Endothelial cell of umbilical vein (primary cell): ENCODE measurements around the gene SAP130. TPM values are rescaled to one million over a fixed set of nuclear protein-coding genes. Genes with fewer than 3 reads are reported as not detected.

ENCODE experiments used
- BruUV-seq: library from RNA; stranded (reverse); fragments of 400-500 nt; replicated peaks from 2 replicates; lab custom pipeline; 2021; lab: Mats Ljungman, UMichigan
- CTCF ChIA-PET: fragments of 300-600, 350-600 bp; sonication (Branson Sonifier 250); formaldehyde crosslinking; loops from one replicate; lab custom pipeline; 2021; ENCODE audit warnings: antibody characterized with exemption, inconsistent platforms; lab: Charles Lee
- POLR2A ChIA-PET: fragments of 300-600, 350-600 bp; sonication (Branson Sonifier 250); formaldehyde crosslinking; loops from one replicate; lab custom pipeline; 2021; ENCODE audit warnings: antibody characterized with exemption, inconsistent platforms; lab: Charles Lee
- DNase-seq: peaks from one replicate; pipeline ENCODE4 v3.0.0-alpha.2; 2011; ENCODE audit warnings: low read depth, low spot score
- FAIRE-seq: peaks from 2 replicates; lab custom pipeline; 2011; peaks lifted over from hg19 to GRCh38; lab: Jason Lieb, UNC
- H2AFZ ChIP-seq: 2 replicates; pipeline ENCODE4 v1.6.0; 2012; ENCODE audit warnings: low read depth, low read length, control low read depth, inconsistent platforms
- H3K27ac ChIP-seq: 2 replicates; pipeline ENCODE4 v1.5.1; 2011; ENCODE audit warnings: low read depth, mild to moderate bottlenecking, control low read depth, low read length, moderate library complexity; ENCODE audit not compliant: insufficient read depth
- H3K27me3 ChIP-seq, 2 experiments: 2 replicates each; pipeline versions ENCODE4 v1.6.0 to v1.6.1; 2011; ENCODE audit warnings: low read length in 2 of 2, mixed read lengths in 1 of 2; ENCODE audit not compliant: control insufficient read depth in 2 of 2, insufficient read depth in 2 of 2
- H3K36me3 ChIP-seq, 2 experiments: 2 replicates in 1 of 2; 3 replicates in 1 of 2; pipeline ENCODE4 v1.5.1; 2011; ENCODE audit warnings: low read length in 2 of 2, mild to moderate bottlenecking in 1 of 2, moderate library complexity in 1 of 2; ENCODE audit not compliant: control insufficient read depth in 2 of 2, insufficient read depth in 2 of 2; ENCODE audit errors: extremely low read depth in 1 of 2
- H3K4me1 ChIP-seq: 3 replicates; pipeline ENCODE4 v1.5.1; 2011; ENCODE audit warnings: mild to moderate bottlenecking, low read length; ENCODE audit not compliant: control insufficient read depth, insufficient read depth; ENCODE audit errors: extremely low read depth
- H3K4me2 ChIP-seq: 2 replicates; pipeline ENCODE4 v1.6.1; 2011; ENCODE audit warnings: low read length, control low read depth, mixed read lengths; ENCODE audit not compliant: insufficient read depth
- H3K4me3 ChIP-seq, 3 experiments: fragments of 200-600 bp in 1 of 3; sonication (generic), shearing (Covaris generic) in 1 of 3; replicated peaks in 1 of 3; 2 replicates each; pipeline ENCODE4 v1.5.1; 2011 to 2016; ENCODE audit warnings: control low read depth in 3 of 3, low read length in 3 of 3, mild to moderate bottlenecking in 2 of 3, inconsistent platforms in 1 of 3, low read depth in 1 of 3, moderate library complexity in 1 of 3; ENCODE audit not compliant: insufficient read depth in 1 of 3
- H3K79me2 ChIP-seq: 2 replicates; pipeline ENCODE4 v1.6.0; 2012; ENCODE audit warnings: low read length, inconsistent platforms; ENCODE audit not compliant: control insufficient read depth, insufficient read depth
- H3K9ac ChIP-seq: replicated peaks from 2 replicates; pipeline ENCODE3; 2011; ENCODE audit warnings: low read length, control low read depth; ENCODE audit not compliant: insufficient read depth; ENCODE audit errors: extremely low read depth
- H3K9me1 ChIP-seq: replicated peaks from 3 replicates; pipeline ENCODE4 v1.6.0; 2011; ENCODE audit warnings: mild to moderate bottlenecking, low read length; ENCODE audit not compliant: control insufficient read depth, insufficient read depth; ENCODE audit errors: extremely low read depth
- H3K9me3 ChIP-seq: replicated peaks from 2 replicates; pipeline ENCODE4 v1.5.1; 2012; ENCODE audit warnings: low read length, inconsistent platforms; ENCODE audit not compliant: control insufficient read depth, insufficient read depth
- H4K20me1 ChIP-seq: replicated peaks from 2 replicates; pipeline ENCODE3; 2011; ENCODE audit warnings: mild to moderate bottlenecking, low read length; ENCODE audit not compliant: control insufficient read depth, insufficient read depth; ENCODE audit errors: extremely low read depth
- EZH2 ChIP-seq: IDR thresholded peaks from 2 replicates; pipeline ENCODE4 v1.6.1; 2012; ENCODE audit warnings: borderline replicate concordance, low read depth, mild to moderate bottlenecking, moderate library complexity, low read length, inconsistent platforms; ENCODE audit not compliant: severe bottlenecking
- FOS ChIP-seq: IDR thresholded peaks from 2 replicates; pipeline ENCODE4 v1.6.1; 2011; ENCODE audit warnings: mild to moderate bottlenecking, low read length, moderate library complexity, borderline replicate concordance; ENCODE audit not compliant: insufficient read depth
- GATA2 ChIP-seq: IDR thresholded peaks from 2 replicates; pipeline ENCODE4 v1.7.0; 2011; ENCODE audit warnings: low read depth, mild to moderate bottlenecking, moderate library complexity, mixed read lengths, low read length; ENCODE audit not compliant: insufficient read length, insufficient read depth
- JUN ChIP-seq: IDR thresholded peaks from 2 replicates; pipeline ENCODE4 v1.6.1; 2011; ENCODE audit warnings: borderline replicate concordance, low read depth; ENCODE audit not compliant: insufficient read length, insufficient read depth
- MYC ChIP-seq: IDR thresholded peaks from one replicate; pipeline ENCODE4 v1.6.1; 2011; ENCODE audit warnings: mild to moderate bottlenecking, low read depth, low read length
- POLR2A ChIP-seq: IDR thresholded peaks from 2 replicates; pipeline ENCODE4 v1.6.1; 2012; ENCODE audit warnings: low read depth, mild to moderate bottlenecking, control low read depth, low read length
- POLR2AphosphoS5 ChIP-seq: IDR thresholded peaks from 2 replicates; pipeline ENCODE4 v1.6.1; 2012; ENCODE audit warnings: low read depth, mild to moderate bottlenecking, control low read depth, low read length, moderate library complexity; ENCODE audit not compliant: insufficient read depth
- dilution Hi-C: fragments of 300-500 bp; cut with MboI; formaldehyde crosslinking; loops from one replicate; pipeline ENCODE4 v1.15.0; 2019; ENCODE audit warnings: low sequenced_read_pairs; ENCODE audit not compliant: extremely low pct_ligation_motif_present
- intact Hi-C: fragments of 100-400 bp; cut with micrococcal nuclease; formaldehyde crosslinking; loops from one replicate; pipeline ENCODE4 v1.10.0; 2022
- polyA plus RNA-seq, 4 experiments: library from polyadenylated mRNA; depleted of rRNA in 3 of 4; stranded (reverse) in 3 of 4; unstranded in 1 of 4; fragments of >200 nt; gene quantifications; 2 replicates each; pipeline versions ENCODE4 v1.2.1 to v1.2.3, GENCODE V29; 2011 to 2012; ENCODE audit warnings: missing spikeins in 1 of 4
- total RNA-seq: library from RNA; stranded (reverse); gene quantifications from 2 replicates; pipeline ENCODE4 v1.2.3, GENCODE V29; 2021
- TF ChIP-seq, protein P1 (sequence below), 2 donors: IDR thresholded peaks; 1 replicate in 1 of 2; 2 replicates in 1 of 2; pipeline ENCODE4 v1.5.1; 2011; ENCODE audit warnings: low read length in 2 of 2, mild to moderate bottlenecking in 2 of 2, moderate library complexity in 2 of 2, control low read depth in 1 of 2, inconsistent platforms in 1 of 2, low read depth in 1 of 2; ENCODE audit not compliant: insufficient read depth in 1 of 2; ENCODE audit errors: extremely low read depth in 1 of 2
- TF ChIP-seq, protein P2 (sequence below): IDR thresholded peaks from 2 replicates; pipeline ENCODE4 v1.6.1; 2011; ENCODE audit not compliant: insufficient read depth, insufficient read length

The SAP130 gene
- total and polyA plus RNA-seq, 2 donors (not counting 3 experiments of a cell fraction or from before 2014, with no cell fraction given) = 26.8 to 34.3 TPM

DNA sequence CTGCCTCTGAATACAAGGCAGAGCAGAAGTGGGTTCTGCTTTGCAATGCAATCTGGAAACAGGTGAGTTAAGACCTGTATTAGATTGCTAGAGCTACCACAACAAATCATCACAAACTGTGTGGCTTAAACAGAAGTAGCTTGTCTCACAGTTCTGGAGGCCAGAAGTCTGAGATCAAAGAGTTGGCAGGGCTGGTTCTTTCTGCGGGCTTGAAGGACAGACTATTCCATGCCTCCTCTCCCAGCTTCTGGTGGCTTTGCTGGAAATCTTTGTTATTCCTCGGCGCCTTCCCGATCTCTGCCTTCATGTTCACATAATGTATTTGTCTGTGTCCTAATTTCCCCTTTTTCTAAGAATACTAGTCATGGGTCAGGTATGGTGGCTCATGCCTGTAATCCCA lies 58.4 kb downstream of the SAP130 start:
- ChIA-PET POLR2A (no interaction called here), CTCF (no interaction called here)
- H3K9me3 ChIP-seq = no peaks in the 10 kb centered on the region
- H3K4me2 ChIP-seq = no peak overlapping the region
- no TSS peak for BruUV-seq
- H3K36me3 ChIP-seq = peaks cover 3 to 7% of the 10 kb centered on the region in 2 experiments
- H3K9ac ChIP-seq = no peak overlapping the region
- no peak overlapping the region for H3K4me3 ChIP-seq
- DNase-seq = no peak
- H3K4me1 ChIP-seq = no peaks in the 10 kb centered on the region
- no peak for TF ChIP-seq JUN
- TF ChIP-seq GATA2 = no peak
- TF ChIP-seq, protein P1, sequence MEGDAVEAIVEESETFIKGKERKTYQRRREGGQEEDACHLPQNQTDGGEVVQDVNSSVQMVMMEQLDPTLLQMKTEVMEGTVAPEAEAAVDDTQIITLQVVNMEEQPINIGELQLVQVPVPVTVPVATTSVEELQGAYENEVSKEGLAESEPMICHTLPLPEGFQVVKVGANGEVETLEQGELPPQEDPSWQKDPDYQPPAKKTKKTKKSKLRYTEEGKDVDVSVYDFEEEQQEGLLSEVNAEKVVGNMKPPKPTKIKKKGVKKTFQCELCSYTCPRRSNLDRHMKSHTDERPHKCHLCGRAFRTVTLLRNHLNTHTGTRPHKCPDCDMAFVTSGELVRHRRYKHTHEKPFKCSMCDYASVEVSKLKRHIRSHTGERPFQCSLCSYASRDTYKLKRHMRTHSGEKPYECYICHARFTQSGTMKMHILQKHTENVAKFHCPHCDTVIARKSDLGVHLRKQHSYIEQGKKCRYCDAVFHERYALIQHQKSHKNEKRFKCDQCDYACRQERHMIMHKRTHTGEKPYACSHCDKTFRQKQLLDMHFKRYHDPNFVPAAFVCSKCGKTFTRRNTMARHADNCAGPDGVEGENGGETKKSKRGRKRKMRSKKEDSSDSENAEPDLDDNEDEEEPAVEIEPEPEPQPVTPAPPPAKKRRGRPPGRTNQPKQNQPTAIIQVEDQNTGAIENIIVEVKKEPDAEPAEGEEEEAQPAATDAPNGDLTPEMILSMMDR (IDR thresholded peaks at IDR 0.05; ENCODE audit: extremely low read depth in 1 of 2, insufficient read depth in 1 of 2, low read depth in 1 of 2, low read length in 2 of 2) = no peak
- no peak for TF ChIP-seq FOS
- TF ChIP-seq, protein P2, sequence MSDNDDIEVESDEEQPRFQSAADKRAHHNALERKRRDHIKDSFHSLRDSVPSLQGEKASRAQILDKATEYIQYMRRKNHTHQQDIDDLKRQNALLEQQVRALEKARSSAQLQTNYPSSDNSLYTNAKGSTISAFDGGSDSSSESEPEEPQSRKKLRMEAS = no peak
- TF ChIP-seq POLR2AphosphoS5 = no peak
- no peak for TF ChIP-seq MYC
- no peak for TF ChIP-seq EZH2
- TF ChIP-seq POLR2A = no peak
- no peaks in the 10 kb centered on the region for H4K20me1 ChIP-seq
- intact Hi-C loops = no loop called here
- no peaks in the 10 kb centered on the region for H3K9me1 ChIP-seq
- dilution Hi-C loops = no loop called here
- no peak overlapping the region for H2AFZ ChIP-seq
- no peaks in the 10 kb centered on the region for H3K27me3 ChIP-seq
- FAIRE-seq = no peak
- no peaks in the 10 kb centered on the region for H3K79me2 ChIP-seq
- no peak overlapping the region for H3K27ac ChIP-seq
